Stimulated activated CD8-positive, alpha-beta memory T cell treated with anti-CD3 and anti-CD28 coated beads, Interleukin-12 subunit alpha, Interleukin-12 subunit beta, amount 100 ng/mL, for 24 hours (primary cell): ENCODE measurements around the gene CRYBA1.
A peak's percentile ranks its signal among the peaks of the same experiment; 100 is the strongest.

Source experiments
- DNase-seq: peaks from one replicate; pipeline ENCODE4 v3.0.0-alpha.2; 2020; ENCODE audit errors: extremely low read depth

Gene CRYBA1

GRCh38 chr17:29279397-29280070 is 32.9 kb downstream of the CRYBA1 start:
- DNase-seq, result no peak

DNA sequence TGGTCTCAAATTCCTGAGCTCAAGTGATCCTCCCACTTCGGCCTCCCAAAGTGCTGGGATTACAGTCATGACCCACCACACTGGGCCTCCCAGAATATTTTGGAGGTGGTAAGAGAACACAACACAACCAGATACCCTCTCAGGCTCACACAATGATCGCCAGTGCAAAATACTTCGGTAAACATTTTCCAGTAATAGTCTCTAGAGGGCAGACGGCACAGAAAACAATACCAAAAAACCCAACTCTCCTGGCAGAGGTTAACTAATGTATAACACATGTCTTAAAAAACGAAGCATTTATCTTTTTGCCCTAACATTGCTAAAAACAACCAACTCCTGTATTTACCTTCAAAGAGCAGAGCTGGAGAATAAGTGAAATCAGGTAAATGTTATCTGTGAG is 36.8 kb downstream of the CRYBA1 start:
- DNase-seq, result no peak

DNA sequence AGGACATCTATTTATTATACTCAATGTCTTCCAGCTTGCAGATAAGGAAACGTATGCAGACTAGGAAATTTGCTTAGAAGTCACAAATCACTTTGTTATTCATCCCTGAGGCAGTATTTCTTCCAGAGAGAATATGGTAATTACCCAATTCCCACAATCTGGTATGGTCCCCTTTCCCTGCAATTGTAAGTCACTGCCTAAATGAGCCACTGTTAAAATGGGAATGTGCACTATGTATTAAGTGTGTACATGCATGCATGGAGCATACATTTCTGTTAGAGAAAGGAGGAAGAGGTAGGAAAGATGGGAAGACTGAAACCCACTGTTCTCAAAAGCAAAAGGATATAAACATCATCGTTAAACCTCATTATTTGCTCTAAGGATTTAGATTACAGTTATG is 37.3 kb downstream of the CRYBA1 start:
- no peak for DNase-seq

DNA sequence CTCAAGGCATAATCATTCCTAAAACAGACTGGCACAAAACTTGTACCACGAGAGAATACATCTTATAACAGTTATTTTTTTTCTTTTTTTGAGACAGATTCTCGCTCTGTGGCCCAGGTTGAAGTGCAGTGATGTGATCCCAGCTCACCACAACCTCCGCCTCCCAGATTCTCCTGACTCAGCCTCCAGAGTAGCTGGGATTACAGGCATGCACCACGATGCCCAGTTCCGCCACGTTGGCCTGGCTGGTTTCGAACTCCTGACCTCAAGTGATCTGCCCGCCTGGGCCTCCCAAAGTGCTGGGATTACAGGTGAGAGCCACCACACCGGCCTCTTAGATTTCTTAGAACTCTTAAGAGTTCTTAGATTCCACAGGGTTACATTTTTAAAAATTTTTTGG is 43.2 kb downstream of the CRYBA1 start:
- no peak for DNase-seq

GRCh38 chr17:29291163-29291752 is 44.6 kb downstream of the CRYBA1 start:
- DNase-seq, result no peak

DNA sequence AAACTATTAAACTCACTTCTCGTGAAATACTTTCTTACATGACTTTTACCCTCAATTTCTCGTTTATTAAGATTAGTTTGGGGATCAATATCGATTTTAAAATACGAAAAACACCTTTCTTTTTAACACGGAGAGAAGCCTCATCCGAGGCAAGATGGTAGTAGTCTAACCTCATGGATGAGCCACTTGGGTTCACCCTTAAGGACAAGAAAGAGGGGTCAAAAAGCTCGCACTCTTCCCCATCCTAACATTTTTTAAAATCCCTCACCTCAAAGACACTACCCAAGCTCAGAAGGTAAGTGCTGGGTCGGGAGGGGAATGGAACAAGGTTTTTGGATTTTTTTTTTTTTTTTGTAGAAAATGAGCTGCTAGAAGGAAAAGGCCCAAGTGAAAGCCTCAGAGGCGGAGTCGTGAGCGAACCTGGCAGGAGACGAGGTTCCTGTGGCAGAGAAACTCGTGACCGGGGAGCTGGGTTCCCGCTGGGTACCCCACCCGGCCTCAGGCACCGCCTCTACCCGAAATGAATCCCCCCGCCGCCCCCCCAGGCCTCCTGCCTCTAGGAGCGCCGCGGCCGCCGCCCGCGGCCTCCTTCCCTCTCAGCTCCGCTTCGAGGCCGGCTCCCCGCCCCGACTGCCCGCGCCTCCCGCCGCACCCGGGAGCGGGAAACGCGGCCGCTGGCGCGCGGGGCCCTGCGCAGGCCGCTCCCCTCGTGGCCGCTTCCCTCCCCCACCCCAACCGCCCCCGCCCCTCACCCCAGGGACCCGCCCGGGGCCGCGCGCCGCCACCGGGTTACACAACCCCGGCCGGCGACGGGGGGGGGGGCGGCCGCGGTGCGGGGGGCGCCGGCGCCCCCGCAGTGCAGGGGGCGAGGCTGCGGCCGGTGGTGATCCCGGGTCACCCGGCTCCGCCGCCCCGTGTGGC is 45.7 kb downstream of the CRYBA1 start:
- DNase-seq, result peak; percentile 17

- peak; percentile 31 for DNase-seq
Measured at GRCh38 chr17:29292992-29293889, 46.6 kb downstream of the CRYBA1 start.

GRCh38 chr17:29293890-29294579 is 47.4 kb downstream of the CRYBA1 start, which contains the start of gene NUFIP2:
NUFIP2 (minus strand) TSS chr17:29294148; CDS start chr17:29294059, 89 bp downstream.
- peak; percentile 96 for DNase-seq

DNA sequence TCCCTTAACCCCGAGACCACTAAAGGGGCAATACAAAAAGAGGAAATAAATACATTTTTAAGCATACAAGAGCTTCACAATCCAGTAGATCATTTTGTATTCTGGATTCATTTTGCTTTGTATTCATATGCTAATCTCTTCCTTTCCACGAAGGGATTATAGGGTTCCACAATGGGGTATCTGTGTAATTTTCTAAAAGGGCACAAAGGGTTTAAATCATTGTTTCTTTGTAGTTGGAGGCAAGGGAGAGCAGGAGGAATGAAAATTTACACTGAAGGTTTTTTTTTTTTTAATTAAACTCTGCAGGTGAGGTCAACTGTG is 47.9 kb downstream of the CRYBA1 start:
- DNase-seq, result no peak

DNA sequence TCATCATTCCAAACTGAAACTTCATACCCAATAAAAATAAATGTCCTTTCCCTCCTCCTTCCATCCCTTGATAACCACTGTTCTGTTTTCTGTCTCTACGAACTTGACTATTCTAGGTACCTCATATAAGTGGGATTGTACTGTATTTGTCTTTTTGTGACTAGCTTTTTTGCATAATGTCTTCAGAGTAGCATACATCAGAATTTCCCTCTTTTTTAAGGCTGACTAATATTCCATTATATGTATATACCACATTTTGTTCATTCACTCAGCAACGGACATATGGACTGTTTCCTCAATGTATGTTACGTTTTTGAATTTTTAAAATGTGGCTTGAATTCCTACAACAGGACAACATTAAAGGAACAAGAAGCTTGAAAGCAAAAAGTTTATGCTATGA is 48.8 kb downstream of the CRYBA1 start:
- no peak for DNase-seq

DNA sequence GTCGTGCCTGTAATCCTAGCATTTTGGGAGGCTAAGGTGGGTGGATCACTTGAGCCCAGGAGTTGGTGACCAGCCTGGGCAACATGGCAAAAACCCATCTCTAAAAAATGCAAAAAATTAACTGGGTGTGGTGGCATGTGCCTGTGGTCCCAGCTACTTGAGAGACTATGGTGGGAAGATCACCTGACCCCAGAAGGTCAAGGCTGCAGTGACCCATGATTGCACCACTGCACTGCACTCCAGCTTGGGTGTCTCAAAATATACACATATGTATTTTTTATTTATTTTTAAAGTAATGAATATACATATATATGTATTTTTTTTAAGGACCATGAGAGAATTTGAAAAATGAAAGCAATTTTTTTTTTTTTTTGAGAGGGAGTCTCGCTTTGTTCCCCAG is 52.4 kb downstream of the CRYBA1 start:
- no peak for DNase-seq

DNA sequence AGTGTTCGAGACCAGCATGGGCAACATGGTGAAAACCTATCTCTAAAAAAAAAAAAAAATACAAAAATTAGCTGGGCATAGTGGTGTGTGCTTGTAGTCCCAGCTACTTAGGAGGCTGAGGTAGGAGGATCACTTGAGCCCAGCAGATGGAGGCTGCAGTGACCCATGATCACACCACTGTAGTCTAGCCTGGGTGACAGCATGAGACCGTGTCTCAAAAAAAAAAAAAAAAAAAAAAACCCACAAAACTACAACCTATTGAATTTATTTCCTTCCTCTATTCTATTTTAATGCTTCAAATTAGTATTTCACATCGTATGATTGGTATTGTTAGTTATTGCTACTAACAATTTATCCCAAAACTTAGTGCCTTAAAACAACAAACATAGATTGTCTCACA is 56.7 kb downstream of the CRYBA1 start:
- DNase-seq, result no peak
